Nephron (organoid): ENCODE results near the gene ROBO1.

ENCODE experiments used
- H3K27ac Mint-ChIP-seq, 3 experiments: 2 replicates each; pipeline ENCODE4 v1.8.0; 2020; ENCODE audit warnings: mixed read lengths in 3 of 3, mild to moderate bottlenecking in 2 of 3, moderate library complexity in 1 of 3
- H3K27me3 Mint-ChIP-seq: 2 replicates; pipeline ENCODE4 v1.8.0; 2021; ENCODE audit warnings: low read depth, mild to moderate bottlenecking, moderate library complexity, mixed read lengths
- H3K36me3 Mint-ChIP-seq: 2 replicates; pipeline ENCODE4 v1.8.0; 2020; ENCODE audit warnings: low read depth, mixed read lengths
- H3K4me1 Mint-ChIP-seq: 2 replicates; pipeline ENCODE4 v1.8.0; 2020; ENCODE audit warnings: mixed read lengths
- H3K4me3 Mint-ChIP-seq, 3 experiments: 2 replicates each; pipeline ENCODE4 v1.8.0; 2020; ENCODE audit warnings: mild to moderate bottlenecking in 3 of 3, mixed read lengths in 3 of 3, moderate library complexity in 2 of 3
- H3K9me3 Mint-ChIP-seq: 2 replicates; pipeline ENCODE4 v1.8.0; 2020; ENCODE audit warnings: mixed read lengths
- TF ChIP-seq, protein P1 (sequence below), 3 experiments: fragments of 200-600 bp; sonication (generic); IDR thresholded peaks; one replicate each; pipeline ENCODE4 v1.5.0; 2021; ENCODE audit warnings: antibody characterized with exemption in 3 of 3; ENCODE audit not compliant: unreplicated experiment in 3 of 3

ROBO1 gene

DNA sequence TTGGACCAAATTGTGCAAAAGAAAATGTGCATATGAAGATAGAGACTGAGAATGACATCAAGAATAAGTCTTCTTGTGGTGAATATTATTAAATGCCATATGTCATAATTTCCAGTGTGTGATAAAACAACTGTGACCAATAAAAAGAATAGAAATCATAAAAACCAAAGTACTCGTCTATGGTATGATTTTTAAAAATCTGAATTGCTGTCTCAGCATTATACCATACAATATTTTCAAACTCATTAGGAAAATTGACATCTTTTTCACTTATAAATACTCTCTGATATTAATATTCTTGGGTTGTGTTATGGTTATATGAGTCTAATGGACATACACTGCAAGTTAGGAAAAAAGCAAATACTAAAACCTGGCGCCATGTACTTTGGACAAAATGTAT, 279.4 kb downstream of the ROBO1 start:
- peaks cover 20% of the 10 kb centered on the region for H3K4me1 Mint-ChIP-seq
- H3K9me3 Mint-ChIP-seq: peaks cover 3% of the 10 kb centered on the region
- H3K36me3 Mint-ChIP-seq: peaks cover 3% of the 10 kb centered on the region
- H3K27ac Mint-ChIP-seq: no peak overlapping the region
- no peaks in the 10 kb centered on the region for H3K27me3 Mint-ChIP-seq
- TF ChIP-seq, protein P1, sequence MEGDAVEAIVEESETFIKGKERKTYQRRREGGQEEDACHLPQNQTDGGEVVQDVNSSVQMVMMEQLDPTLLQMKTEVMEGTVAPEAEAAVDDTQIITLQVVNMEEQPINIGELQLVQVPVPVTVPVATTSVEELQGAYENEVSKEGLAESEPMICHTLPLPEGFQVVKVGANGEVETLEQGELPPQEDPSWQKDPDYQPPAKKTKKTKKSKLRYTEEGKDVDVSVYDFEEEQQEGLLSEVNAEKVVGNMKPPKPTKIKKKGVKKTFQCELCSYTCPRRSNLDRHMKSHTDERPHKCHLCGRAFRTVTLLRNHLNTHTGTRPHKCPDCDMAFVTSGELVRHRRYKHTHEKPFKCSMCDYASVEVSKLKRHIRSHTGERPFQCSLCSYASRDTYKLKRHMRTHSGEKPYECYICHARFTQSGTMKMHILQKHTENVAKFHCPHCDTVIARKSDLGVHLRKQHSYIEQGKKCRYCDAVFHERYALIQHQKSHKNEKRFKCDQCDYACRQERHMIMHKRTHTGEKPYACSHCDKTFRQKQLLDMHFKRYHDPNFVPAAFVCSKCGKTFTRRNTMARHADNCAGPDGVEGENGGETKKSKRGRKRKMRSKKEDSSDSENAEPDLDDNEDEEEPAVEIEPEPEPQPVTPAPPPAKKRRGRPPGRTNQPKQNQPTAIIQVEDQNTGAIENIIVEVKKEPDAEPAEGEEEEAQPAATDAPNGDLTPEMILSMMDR (IDR thresholded peaks at IDR 0.05; ENCODE audit: unreplicated experiment in 3 of 3): no peak
- no peak overlapping the region for H3K4me3 Mint-ChIP-seq

DNA sequence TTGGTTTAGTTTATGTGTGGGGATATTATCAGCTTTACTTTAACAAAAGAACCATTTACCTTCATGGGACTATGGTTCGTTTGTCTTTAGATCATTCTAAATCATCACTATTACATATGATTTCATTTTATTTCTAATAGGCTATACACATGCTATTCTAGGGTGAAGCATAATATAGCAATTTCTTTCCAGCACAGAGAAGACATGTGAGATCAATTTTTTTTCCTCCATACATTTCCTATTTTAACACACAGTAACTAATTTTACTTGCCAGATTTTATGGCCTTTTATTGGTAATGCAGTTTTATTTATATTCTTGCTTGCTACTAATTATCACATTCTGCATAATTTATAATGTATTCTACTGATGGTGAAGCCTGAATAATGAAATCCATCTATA, 287.1 kb downstream of the ROBO1 start:
- Mint-ChIP-seq H3K36me3 (no peaks in the 10 kb centered on the region), H3K27ac (no peak overlapping the region), H3K9me3 (no peaks in the 10 kb centered on the region), H3K4me1 (no peaks in the 10 kb centered on the region), H3K4me3 (no peak overlapping the region), H3K27me3 (no peaks in the 10 kb centered on the region)
- TF ChIP-seq, protein P1 (IDR thresholded peaks at IDR 0.05; ENCODE audit: unreplicated experiment in 3 of 3): no peak

DNA sequence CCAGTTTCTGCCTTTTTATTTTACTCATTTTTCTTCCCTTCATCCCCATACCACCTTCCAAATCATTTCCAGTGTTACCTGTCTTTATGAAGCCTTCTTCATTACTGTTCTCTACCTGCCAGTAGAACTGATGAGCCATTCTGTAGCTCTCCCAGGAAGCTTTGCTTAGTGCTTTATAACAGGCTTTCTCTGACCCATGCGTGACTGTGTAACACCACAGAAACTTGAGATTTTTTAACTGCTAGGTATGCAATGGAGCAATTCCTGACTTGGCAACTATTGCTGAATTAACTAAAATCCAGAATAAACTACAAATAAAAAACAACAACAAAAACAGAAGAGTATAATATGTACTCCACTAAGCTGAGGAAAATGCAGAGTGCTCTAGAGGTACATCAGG, 289.2 kb downstream of the ROBO1 start:
- TF ChIP-seq, protein P1 (IDR thresholded peaks at IDR 0.05; ENCODE audit: unreplicated experiment in 3 of 3): no peak
- Mint-ChIP-seq H3K36me3 (no peaks in the 10 kb centered on the region), H3K9me3 (no peaks in the 10 kb centered on the region), H3K27ac (no peak overlapping the region), H3K4me1 (no peaks in the 10 kb centered on the region), H3K4me3 (no peak overlapping the region), H3K27me3 (no peaks in the 10 kb centered on the region)

DNA sequence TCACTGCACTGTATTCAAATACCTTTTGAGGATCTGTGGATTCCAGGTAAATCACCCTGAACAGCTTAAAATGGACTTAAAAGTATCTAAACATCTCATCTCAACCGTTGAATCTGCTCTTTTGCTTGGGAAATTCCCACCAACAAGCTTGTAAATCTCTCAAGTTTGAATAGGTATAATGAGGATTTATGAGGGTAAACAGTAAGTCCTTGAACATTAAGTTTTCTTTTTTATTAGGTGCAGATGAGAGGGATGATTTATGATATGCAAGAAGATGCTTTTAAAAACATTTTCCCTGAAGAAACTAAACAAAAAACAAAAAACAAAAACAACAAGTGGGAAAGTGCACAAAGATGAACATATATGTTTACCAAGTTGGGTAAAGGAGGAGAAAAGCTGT, 290.6 kb downstream of the ROBO1 start:
- no peaks in the 10 kb centered on the region for H3K4me1 Mint-ChIP-seq
- no peaks in the 10 kb centered on the region for H3K36me3 Mint-ChIP-seq
- no peak overlapping the region for H3K4me3 Mint-ChIP-seq
- no peaks in the 10 kb centered on the region for H3K27me3 Mint-ChIP-seq
- TF ChIP-seq, protein P1 (IDR thresholded peaks at IDR 0.05; ENCODE audit: unreplicated experiment in 3 of 3): no peak
- no peaks in the 10 kb centered on the region for H3K9me3 Mint-ChIP-seq
- H3K27ac Mint-ChIP-seq: no peak overlapping the region

DNA sequence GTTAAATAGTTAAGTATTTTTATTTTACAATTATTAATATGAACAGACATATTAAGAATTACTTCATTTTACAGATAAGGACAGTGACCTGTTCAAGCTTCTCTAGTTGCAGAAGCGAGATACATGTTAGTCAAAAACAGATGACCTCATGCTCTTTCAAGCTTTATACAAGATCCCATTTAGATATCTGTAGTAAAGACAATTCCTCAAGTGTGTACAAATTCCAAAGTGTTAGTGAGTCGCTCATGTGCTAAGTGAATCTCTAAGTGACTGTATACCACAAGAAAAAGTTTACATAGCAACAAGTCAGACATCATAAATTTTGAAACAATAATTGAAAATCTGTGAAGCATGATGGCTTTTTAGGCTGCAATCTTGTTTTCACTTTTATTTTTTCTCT, 293.8 kb downstream of the ROBO1 start:
- Mint-ChIP-seq H3K36me3 (no peaks in the 10 kb centered on the region), H3K4me3 (no peak overlapping the region), H3K4me1 (no peaks in the 10 kb centered on the region), H3K9me3 (no peaks in the 10 kb centered on the region), H3K27me3 (no peaks in the 10 kb centered on the region), H3K27ac (no peak overlapping the region)
- TF ChIP-seq, protein P1 (IDR thresholded peaks at IDR 0.05; ENCODE audit: unreplicated experiment in 3 of 3): no peak

DNA sequence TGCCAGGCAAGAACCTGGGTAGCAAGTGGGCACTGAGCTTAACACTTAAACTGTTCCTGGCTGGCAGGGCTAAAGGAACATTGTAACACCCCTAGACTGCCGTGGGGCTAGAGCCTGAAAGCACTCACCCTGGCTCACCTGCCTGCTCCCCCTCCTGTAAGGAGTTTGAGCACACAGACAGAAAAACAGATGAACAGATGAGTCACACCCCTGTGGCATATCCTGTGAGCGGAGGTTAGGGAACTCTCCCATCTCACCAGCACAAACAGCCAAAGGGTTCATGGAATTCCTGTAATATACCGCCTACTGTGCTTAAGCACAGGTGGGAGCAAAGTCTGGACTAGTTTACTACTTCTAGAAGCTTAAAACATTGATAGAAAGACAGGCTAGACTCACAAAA, 300.1 kb downstream of the ROBO1 start:
- Mint-ChIP-seq H3K27ac (no peak overlapping the region), H3K27me3 (no peaks in the 10 kb centered on the region), H3K4me1 (no peaks in the 10 kb centered on the region), H3K9me3 (peaks cover 2% of the 10 kb centered on the region), H3K36me3 (no peaks in the 10 kb centered on the region), H3K4me3 (no peak overlapping the region)
- TF ChIP-seq, protein P1 (IDR thresholded peaks at IDR 0.05; ENCODE audit: unreplicated experiment in 3 of 3): no peak
